Stimulated activated CD8-positive, alpha-beta memory T cell treated with anti-CD3 and anti-CD28 coated beads, Interleukin-7, amount 100 ng/mL, for 48 hours (primary cell): ENCODE measurements around the gene RPL10A.

Experiments
- DNase-seq, 2 donors: peaks; one replicate each; pipeline ENCODE4 v3.0.0-alpha.2; 2020; ENCODE audit warnings: low read depth in 1 of 2; ENCODE audit errors: extremely low read depth in 1 of 2

Gene RPL10A

GRCh38 chr6:35474131-35474941 is 6.1 kb downstream of the RPL10A start:
- DNase-seq = no peak

GRCh38 chr6:35474942-35475570 is 6.9 kb downstream of the RPL10A start:
- no peak for DNase-seq

GRCh38 chr6:35475573-35475972 is 7.4 kb downstream of the RPL10A start:
- no peak for DNase-seq

- DNase-seq = no peak
These were observed 7.8 kb downstream of the RPL10A start for GRCh38 chr6:35476004-35476403.

- DNase-seq = no peak
These were observed 8.8 kb downstream of the RPL10A start for GRCh38 chr6:35477028-35477427.

- DNase-seq = no peak
These were observed 9.5 kb downstream of the RPL10A start for GRCh38 chr6:35477551-35478179.

GRCh38 chr6:35478259-35478658 is 10.1 kb downstream of the RPL10A start:
- DNase-seq = no peak

GRCh38 chr6:35480176-35480575 is 12.0 kb downstream of the RPL10A start:
- no peak for DNase-seq

GRCh38 chr6:35481226-35481625 is 13.0 kb downstream of the RPL10A start:
- DNase-seq = no peak

GRCh38 chr6:35483062-35483461 is 14.9 kb downstream of the RPL10A start:
- DNase-seq = no peak

- DNase-seq = no peak
These were observed 15.3 kb downstream of the RPL10A start for GRCh38 chr6:35483490-35483889.

- DNase-seq = no peak
These were observed 15.9 kb downstream of the RPL10A start for GRCh38 chr6:35483893-35484645.

- DNase-seq = no peak
These were observed 16.8 kb downstream of the RPL10A start for GRCh38 chr6:35484921-35485392.

- DNase-seq = no peak
These were observed 17.2 kb downstream of the RPL10A start for GRCh38 chr6:35485402-35485877.

GRCh38 chr6:35486005-35486925 is 18.1 kb downstream of the RPL10A start:
- no peak for DNase-seq

GRCh38 chr6:35487658-35488516 is 19.7 kb downstream of the RPL10A start:
- no peak for DNase-seq

GRCh38 chr6:35488517-35488862 is 20.3 kb downstream of the RPL10A start:
- no peak for DNase-seq

GRCh38 chr6:35489066-35489465 is 20.9 kb downstream of the RPL10A start:
- DNase-seq = no peak
